Calu3 (cell line): ENCODE data around the gene TSPYL1. TPM values are rescaled to one million over a fixed set of nuclear protein-coding genes. Genes with fewer than 3 reads are reported as not detected.

Experiments used
- BruUV-seq: library from RNA; stranded (reverse); fragments of 400-500 nt; replicated peaks from 2 replicates; lab custom pipeline; 2021; lab: Mats Ljungman, UMichigan
- CTCF ChIA-PET: fragments of 300-600 bp; sonication (Branson Sonifier 250); formaldehyde crosslinking; loops from one replicate; lab custom pipeline; 2022; ENCODE audit warnings: antibody characterized with exemption; lab: Charles Lee
- DNase-seq: peaks from one replicate; pipeline ENCODE4 v3.0.0; 2022
- H3K27ac Mint-ChIP-seq: one replicate; pipeline ENCODE4 v1.8.0; 2022; ENCODE audit warnings: mixed read lengths; ENCODE audit not compliant: unreplicated experiment
- H3K27me3 Mint-ChIP-seq: one replicate; pipeline ENCODE4 v1.8.0; 2022; ENCODE audit warnings: mixed read lengths; ENCODE audit not compliant: unreplicated experiment
- H3K36me3 Mint-ChIP-seq: one replicate; pipeline ENCODE4 v1.8.0; 2022; ENCODE audit warnings: mild to moderate bottlenecking, moderate library complexity, mixed read lengths; ENCODE audit not compliant: insufficient read depth, unreplicated experiment
- H3K4me1 Mint-ChIP-seq: one replicate; pipeline ENCODE4 v1.8.0; 2022; ENCODE audit warnings: mild to moderate bottlenecking, low read depth, mixed read lengths; ENCODE audit not compliant: unreplicated experiment
- H3K4me3 Mint-ChIP-seq: one replicate; pipeline ENCODE4 v1.8.0; 2022; ENCODE audit warnings: mild to moderate bottlenecking, low read depth, moderate library complexity, mixed read lengths; ENCODE audit not compliant: unreplicated experiment
- H3K9me3 Mint-ChIP-seq: one replicate; pipeline ENCODE4 v1.8.0; 2022; ENCODE audit warnings: low read depth, mixed read lengths; ENCODE audit not compliant: unreplicated experiment
- CTCF ChIP-seq: fragments of 200-600 bp; IDR thresholded peaks from one replicate; pipeline ENCODE4 v1.8.0; 2022; ENCODE audit warnings: antibody characterized with exemption; ENCODE audit not compliant: unreplicated experiment
- intact Hi-C: fragments of 100-400 bp; cut with micrococcal nuclease; formaldehyde crosslinking; loops from one replicate; pipeline ENCODE4 v1.10.0; 2022; ENCODE audit not compliant: unreplicated experiment
- total RNA-seq: library from RNA; stranded (reverse); gene quantifications from 2 replicates; pipeline ENCODE4 v1.2.3, GENCODE V29; 2022

The TSPYL1 gene
- total RNA-seq, 1 experiment from 2014 or later: 79.0 TPM

DNA sequence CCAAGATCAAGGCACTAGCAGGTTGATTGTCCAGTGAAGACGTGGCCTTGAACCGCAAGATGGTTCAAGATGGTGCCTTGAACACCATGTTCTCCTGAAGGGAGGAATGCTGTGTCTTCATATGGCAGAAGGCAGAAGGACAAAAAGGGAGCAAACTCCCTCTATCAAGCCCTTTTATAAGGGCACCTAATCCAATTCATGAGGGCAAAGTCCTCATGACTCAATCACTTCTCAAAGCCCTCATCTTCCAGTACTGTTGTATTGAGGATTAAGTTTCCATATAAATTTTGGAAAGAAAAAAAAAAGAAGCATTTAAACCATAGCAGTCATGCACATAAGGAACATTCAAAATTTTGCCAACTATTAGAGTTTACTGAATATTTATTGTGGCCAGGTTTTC lies 29.9 kb upstream of the TSPYL1 start:
- no peak for TF ChIP-seq CTCF
- H3K27me3 Mint-ChIP-seq: no peaks in the 10 kb centered on the region
- CTCF ChIA-PET: no interaction called here
- no TSS peak for BruUV-seq
- no peak overlapping the region for H3K4me3 Mint-ChIP-seq
- no peak overlapping the region for H3K27ac Mint-ChIP-seq
- H3K9me3 Mint-ChIP-seq: peaks cover 5% of the 10 kb centered on the region
- peaks cover 22% of the 10 kb centered on the region for H3K4me1 Mint-ChIP-seq
- DNase-seq: no peak
- no peaks in the 10 kb centered on the region for H3K36me3 Mint-ChIP-seq
- intact Hi-C loops: no loop called here

DNA sequence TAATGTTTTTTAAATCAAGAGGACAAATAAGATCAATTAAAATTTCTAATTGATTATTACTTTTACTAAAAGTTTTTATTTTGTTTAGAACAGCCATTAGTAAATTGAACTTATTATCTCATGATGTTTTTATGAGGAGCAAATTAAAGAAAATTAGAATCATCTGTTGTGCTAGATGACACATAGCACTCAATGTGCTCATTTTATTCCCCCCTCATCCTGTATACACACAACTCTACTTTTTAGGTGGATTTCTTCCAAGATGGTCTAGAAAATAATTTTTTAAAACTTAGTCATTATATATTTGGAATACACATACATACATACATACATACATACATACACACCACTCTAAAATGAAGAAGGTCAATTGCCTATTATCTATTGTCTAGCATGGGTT lies 29.3 kb upstream of the TSPYL1 start:
- intact Hi-C loops: no loop called here
- H3K4me1 Mint-ChIP-seq: peaks cover 15% of the 10 kb centered on the region
- no peak for DNase-seq
- peaks cover 5% of the 10 kb centered on the region for H3K9me3 Mint-ChIP-seq
- no peak overlapping the region for H3K4me3 Mint-ChIP-seq
- H3K36me3 Mint-ChIP-seq: no peaks in the 10 kb centered on the region
- CTCF ChIA-PET: no interaction called here
- no peaks in the 10 kb centered on the region for H3K27me3 Mint-ChIP-seq
- no peak overlapping the region for H3K27ac Mint-ChIP-seq
- TF ChIP-seq CTCF: no peak
- BruUV-seq: no TSS peak

DNA sequence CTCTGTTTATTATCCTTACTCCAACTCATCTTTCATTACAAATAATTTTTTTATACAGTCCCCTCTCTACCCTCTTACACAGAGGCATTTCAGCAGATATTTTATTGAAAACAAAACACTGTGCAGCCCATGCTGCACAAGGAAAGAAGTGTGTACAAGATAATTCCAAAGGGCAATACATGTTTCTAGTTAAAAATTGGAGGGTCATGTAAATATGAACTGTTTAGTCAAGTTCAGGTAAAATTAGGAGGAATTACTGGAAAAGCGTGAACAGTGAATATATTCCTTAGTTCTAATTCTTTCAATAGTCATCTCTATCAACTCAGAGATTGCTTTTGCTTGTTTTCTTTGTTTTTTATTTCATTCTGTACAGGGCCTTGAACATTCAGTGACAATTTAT lies 27.9 kb upstream of the TSPYL1 start:
- no peak for TF ChIP-seq CTCF
- H3K9me3 Mint-ChIP-seq: peaks cover 5% of the 10 kb centered on the region
- peaks cover 10% of the 10 kb centered on the region for H3K4me1 Mint-ChIP-seq
- no peak for DNase-seq
- CTCF ChIA-PET: no interaction called here
- H3K27me3 Mint-ChIP-seq: no peaks in the 10 kb centered on the region
- BruUV-seq: no TSS peak
- intact Hi-C loops: no loop called here
- no peak overlapping the region for H3K27ac Mint-ChIP-seq
- H3K4me3 Mint-ChIP-seq: no peak overlapping the region
- no peaks in the 10 kb centered on the region for H3K36me3 Mint-ChIP-seq

DNA sequence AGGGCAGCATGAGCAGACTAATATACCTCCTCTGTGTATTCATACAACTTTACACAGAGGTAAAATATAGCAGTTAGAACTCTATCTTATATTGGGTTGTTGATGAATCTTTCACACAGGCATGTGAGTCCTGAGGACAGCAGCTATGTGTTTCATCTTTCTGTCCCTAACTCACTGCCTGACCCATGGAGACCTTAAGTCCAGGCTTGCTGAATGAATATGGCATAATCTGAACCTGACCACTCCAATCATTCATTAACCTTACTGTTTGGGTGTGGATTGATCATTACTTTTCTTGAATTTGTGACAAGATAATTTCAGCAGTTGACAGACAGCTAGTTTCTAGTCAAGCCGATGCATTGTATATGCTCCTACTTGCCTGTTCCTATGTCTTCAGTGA lies 27.3 kb upstream of the TSPYL1 start:
- no peaks in the 10 kb centered on the region for H3K27me3 Mint-ChIP-seq
- peaks cover 10% of the 10 kb centered on the region for H3K4me1 Mint-ChIP-seq
- H3K4me3 Mint-ChIP-seq: no peak overlapping the region
- DNase-seq: no peak
- TF ChIP-seq CTCF: no peak
- intact Hi-C loops: no loop called here
- no peak overlapping the region for H3K27ac Mint-ChIP-seq
- H3K9me3 Mint-ChIP-seq: peaks cover 5% of the 10 kb centered on the region
- H3K36me3 Mint-ChIP-seq: no peaks in the 10 kb centered on the region
- BruUV-seq: no TSS peak
- CTCF ChIA-PET: no interaction called here
